K562 treated with DMSO at 1 percent for 24 hours (cell line): ENCODE results near the gene FGF7. TPM values are rescaled to one million over a fixed set of nuclear protein-coding genes. Genes with fewer than 3 reads are reported as not detected.

Experiments used
- total RNA-seq: library from RNA; unstranded; fragments of 300-600 nt; gene quantifications from 2 replicates; pipeline ENCODE4 v1.2.3, GENCODE V29; 2022; ENCODE audit warnings: low read depth; ENCODE audit not compliant: insufficient read depth

FGF7 gene, protein sequence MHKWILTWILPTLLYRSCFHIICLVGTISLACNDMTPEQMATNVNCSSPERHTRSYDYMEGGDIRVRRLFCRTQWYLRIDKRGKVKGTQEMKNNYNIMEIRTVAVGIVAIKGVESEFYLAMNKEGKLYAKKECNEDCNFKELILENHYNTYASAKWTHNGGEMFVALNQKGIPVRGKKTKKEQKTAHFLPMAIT
- total RNA-seq: not detected in 2 replicates

GRCh38 chr15:49423021-49423420 lies at the start of gene FGF7:
Gene FGF7 (plus strand): TSS chr15:49423242. CDS start chr15:49424298, 1,056 bp downstream.

Other genes starting within 250 kb of the FGF7 start
- gene FAM227B, start 197.6 kb downstream of the FGF7 start, total RNA-seq: 3.1 and 5.3 TPM in 2 replicates
- gene DTWD1, start 197.8 kb downstream of the FGF7 start, total RNA-seq: 7.5 and 12.2 TPM in 2 replicates